Right ventricle myocardium superior (tissue), 1 donor: ENCODE results near the gene LRRC8E. TPM values are rescaled to one million over a fixed set of nuclear protein-coding genes. Genes with fewer than 3 reads are reported as not detected.

Source experiments
- ATAC-seq: fragments of 200-7000 bp; cut with Tn5 transposase; one replicate; pipeline ENCODE4 v1.9.1; 2020; ENCODE audit warnings: mild to moderate bottlenecking; ENCODE audit not compliant: poor library complexity
- DNase-seq: peaks from one replicate; pipeline ENCODE4 v3.0.0-alpha.2; 2020
- intact Hi-C: fragments of 100-400 bp; cut with DNase I; formaldehyde crosslinking; loops from one replicate; pipeline ENCODE4 v1.11.2; 2022
- total RNA-seq: library from RNA; stranded (reverse); fragmentation: NEBNext Ultra II Directional; extraction: Animal tissue kit (Norgen Biotek cat#: 25700); gene quantifications from one replicate; pipeline ENCODE4 v1.2.1, GENCODE V29; 2021
- donor health status: DM: no; HTN: yes; CAD: no; lungs with severe emphysema.

LRRC8E gene
- total RNA-seq, 1 donor from 2014 or later, result 1.6 TPM

GRCh38 chr19:7902796-7903243, 14.5 kb downstream of the LRRC8E start:
- ATAC-seq, result no peak
- intact Hi-C loops, result no loop called here
- no peak for DNase-seq

GRCh38 chr19:7903244-7904073, 15.1 kb downstream of the LRRC8E start, which contains the start of gene MAP2K7:
TSS of gene MAP2K7 (plus strand) at chr19:7903877. CDS start at chr19:7903945, 68 bp downstream.
- intact Hi-C loops, result no loop called here
- peak; percentile 92 for ATAC-seq
- peak; percentile 100 for DNase-seq

GRCh38 chr19:7904074-7905020, 16.0 kb downstream of the LRRC8E start:
- intact Hi-C loops, result no loop called here
- DNase-seq (peak; percentile 72), ATAC-seq (peak; percentile 57)

- intact Hi-C loops, result no loop called here
- no peak for DNase-seq
- no peak for ATAC-seq
Measured at GRCh38 chr19:7905268-7905667, 17.0 kb downstream of the LRRC8E start.

GRCh38 chr19:7905859-7906258, 17.5 kb downstream of the LRRC8E start:
- no peak for DNase-seq
- intact Hi-C loops, result no loop called here
- ATAC-seq, result no peak

GRCh38 chr19:7907122-7907521, 18.8 kb downstream of the LRRC8E start:
- intact Hi-C loops, result no loop called here
- ATAC-seq (no peak), DNase-seq (no peak)

GRCh38 chr19:7907544-7907943, 19.2 kb downstream of the LRRC8E start:
- ATAC-seq (no peak), DNase-seq (no peak)
- intact Hi-C loops, result no loop called here

- no peak for ATAC-seq
- no peak for DNase-seq
- intact Hi-C loops, result no loop called here
Measured at GRCh38 chr19:7908078-7908699, 19.9 kb downstream of the LRRC8E start.

GRCh38 chr19:7908742-7909461, 20.6 kb downstream of the LRRC8E start:
- no peak for ATAC-seq
- intact Hi-C loops, result no loop called here
- DNase-seq, result no peak

- DNase-seq, result no peak
- no peak for ATAC-seq
- intact Hi-C loops, result no loop called here
Measured at GRCh38 chr19:7909471-7910067, 21.3 kb downstream of the LRRC8E start.

GRCh38 chr19:7910321-7911161, 22.2 kb downstream of the LRRC8E start:
- intact Hi-C loops, result no loop called here
- DNase-seq (no peak), ATAC-seq (no peak)

- ATAC-seq, result no peak
- intact Hi-C loops, result no loop called here
- DNase-seq, result no peak
Measured at GRCh38 chr19:7911508-7912143, 23.3 kb downstream of the LRRC8E start.

GRCh38 chr19:7912144-7912696, 23.9 kb downstream of the LRRC8E start:
- no peak for DNase-seq
- ATAC-seq, result no peak

GRCh38 chr19:7912697-7913564, 24.6 kb downstream of the LRRC8E start:
- intact Hi-C loops, result no loop called here
- DNase-seq, result no peak
- ATAC-seq, result no peak

More at GRCh38 chr19:7912144-7912696, 23.9 kb downstream of the LRRC8E start:
- intact Hi-C loops, result no loop called here

GRCh38 chr19:7913652-7914051, 25.3 kb downstream of the LRRC8E start:
- DNase-seq (no peak), ATAC-seq (no peak)
- intact Hi-C loops, result no loop called here

- DNase-seq, result no peak
- no peak for ATAC-seq
- intact Hi-C loops, result no loop called here
Measured at GRCh38 chr19:7914099-7914498, 25.8 kb downstream of the LRRC8E start.
